ENCODE results near the gene SLC9A7.
"Not testable (repeated sequence)": the region's sequence is repeated elsewhere in the genome, so short reads cannot be mapped to it uniquely, and the experiment has no call there.

The SLC9A7 gene

DNA sequence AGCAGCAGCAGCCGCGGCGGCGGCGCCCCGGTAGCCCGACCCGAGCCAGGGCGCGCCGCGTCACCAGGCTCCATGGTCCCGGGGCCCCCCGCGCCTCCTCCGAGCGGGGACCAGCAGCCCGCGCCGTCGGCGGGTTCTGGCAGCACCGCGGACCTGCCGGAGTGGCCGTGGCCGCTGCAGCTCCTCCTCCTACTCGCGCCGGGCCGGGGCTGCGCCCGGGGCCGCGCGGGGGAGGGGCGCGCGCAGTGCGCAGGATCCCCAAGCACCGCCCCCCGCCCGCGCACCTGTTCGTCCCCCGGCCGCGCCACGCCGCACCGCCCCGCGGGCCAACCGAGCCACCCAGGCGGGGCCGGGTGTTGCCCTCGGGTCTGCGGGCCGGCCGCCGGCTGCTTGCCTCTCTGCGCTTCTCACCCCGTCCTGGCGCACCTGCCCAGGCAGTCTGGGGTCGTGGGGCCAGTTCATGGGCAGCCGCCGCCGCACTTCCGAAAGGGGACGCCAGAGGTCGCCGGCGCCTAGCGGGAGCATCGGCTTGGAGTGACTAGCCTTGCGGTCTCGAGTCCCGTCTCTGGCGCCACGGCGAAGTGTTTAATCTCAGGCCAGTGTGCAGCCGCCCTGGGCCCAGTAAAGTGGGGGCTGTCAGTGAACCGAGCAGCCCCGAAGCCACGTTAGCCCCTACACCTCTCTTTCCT, at the start of gene SLC9A7:
Gene SLC9A7, minus strand, starts transcription at position 163 of the 689 bp plus-strand sequence. Its CDS starts 89 bp downstream, at position 74.
- DNase-seq (ENCODE audit: low spot score), result peak; percentile 61

DNA sequence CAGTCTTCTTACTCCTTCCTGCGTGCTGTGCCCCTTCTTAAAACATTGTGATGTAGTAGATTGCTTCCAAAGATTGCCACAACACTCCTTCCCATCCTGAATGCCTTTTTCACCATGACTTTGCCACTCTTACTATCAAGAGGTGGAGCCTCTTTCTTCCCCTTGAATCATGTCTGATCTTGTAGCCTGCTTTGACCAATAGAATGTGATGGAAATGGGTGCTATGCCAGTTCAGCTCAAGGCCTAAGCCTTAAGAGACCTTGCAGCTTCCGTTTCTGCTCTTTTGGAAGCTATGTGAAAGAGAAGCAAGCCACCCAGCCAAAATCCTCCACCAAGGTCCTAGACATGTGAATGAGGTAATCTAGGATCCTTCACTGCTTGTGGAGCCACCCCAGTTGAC, 46.4 kb upstream of the SLC9A7 start:
- no peak for DNase-seq (ENCODE audit: low spot score)

DNA sequence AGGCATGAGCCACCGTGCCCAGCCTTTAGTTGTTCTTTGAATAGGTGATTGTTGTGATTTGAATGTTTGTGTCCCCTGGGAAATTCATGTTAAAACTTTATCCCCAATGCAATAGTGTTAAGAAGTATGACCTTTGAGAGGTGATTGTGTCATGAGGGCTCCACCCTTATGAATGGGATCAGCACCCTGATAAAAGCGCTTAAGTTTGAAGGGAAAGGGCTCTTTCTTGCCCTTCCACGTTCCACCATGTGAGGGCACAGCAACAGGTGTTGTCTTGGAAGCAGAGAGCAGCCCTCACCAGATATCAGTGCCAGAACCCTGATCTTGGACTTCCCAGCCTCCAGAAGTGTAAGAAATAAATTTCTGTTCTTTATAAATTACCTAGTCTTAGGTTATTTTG, 44.2 kb upstream of the SLC9A7 start:
- no peak for DNase-seq (ENCODE audit: low spot score)

DNA sequence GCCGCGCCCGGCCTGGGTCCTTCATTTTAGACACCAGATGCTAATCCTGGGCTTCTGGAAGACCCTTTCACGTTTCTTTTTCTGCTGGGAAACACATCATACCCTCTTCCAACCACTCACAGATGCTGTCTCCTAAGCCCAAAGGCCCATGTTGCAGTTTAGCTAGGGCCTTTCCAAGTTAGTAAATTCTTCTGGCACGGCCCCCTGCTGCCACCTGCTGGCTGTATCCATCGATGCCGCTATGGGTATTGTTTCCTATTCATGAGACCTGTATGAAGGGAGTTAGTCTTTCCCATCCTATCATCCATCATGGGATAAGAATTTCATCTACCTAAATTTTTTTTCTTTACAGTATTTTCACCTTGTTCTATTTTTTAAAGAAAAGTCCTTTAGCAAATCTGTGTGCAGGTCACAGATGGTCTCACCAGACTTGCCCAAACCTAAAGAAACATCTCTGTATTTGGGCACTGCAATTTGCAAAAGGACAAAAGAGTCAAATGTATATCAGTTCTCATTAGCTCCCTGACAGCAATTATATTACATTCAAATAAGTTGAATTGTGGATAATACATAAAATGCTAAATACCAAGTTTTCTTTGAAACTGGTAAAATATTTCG, 37.8 kb upstream of the SLC9A7 start:
- peak; percentile 66 for DNase-seq (ENCODE audit: low spot score)

DNA sequence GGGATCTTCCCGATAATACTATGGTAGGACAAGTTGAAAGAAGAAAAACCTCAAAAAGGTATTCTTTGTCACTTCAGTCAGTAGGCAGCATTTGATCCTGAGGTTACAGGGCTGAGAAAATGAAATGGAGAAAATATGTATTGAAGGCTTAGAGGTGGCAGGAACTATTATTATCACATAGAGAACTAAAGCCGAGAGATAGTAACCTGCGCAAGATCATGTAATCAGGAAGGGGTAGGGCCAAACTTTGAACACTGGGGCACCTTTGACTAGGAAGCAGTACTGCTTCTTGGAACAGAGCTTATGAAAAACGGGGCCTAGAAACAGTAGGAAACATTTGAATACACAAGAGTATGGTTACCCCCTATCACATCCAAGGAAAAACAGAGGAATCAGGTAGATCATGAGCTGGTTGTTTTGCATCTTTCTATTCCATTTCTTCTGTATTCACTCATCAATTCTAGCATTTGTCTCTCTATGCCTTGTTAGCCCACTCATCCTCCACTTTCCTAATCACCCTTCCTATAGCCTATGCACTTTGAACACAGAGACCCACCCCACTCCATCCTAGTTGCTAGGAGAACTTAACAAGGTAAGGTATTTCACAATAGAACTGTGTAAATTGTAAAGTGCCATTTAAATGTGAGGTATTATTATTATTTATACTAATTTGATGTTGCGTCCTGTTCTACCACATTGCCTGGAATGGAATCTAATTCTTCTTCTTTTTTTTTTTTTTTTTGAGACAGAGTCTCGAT, 34.6 kb upstream of the SLC9A7 start:
- DNase-seq (ENCODE audit: low spot score), result no peak

DNA sequence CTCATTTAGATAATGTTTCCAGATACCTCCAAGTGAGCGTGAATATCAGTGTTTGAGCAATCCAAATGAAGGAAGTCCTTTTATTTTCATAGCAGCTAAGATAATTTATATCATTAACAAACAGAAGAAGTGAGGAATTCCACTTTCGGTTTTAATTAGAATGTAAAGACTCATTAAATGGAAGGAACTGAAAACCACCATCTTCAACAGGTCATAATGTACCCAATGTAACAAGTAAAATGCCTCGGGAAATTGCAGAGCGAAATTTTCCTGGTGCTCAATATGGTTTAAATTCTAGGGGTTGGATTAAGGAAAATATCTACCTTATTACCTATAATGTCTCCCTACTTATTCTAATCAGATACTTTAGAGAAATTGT, 33.9 kb upstream of the SLC9A7 start:
- DNase-seq (ENCODE audit: low spot score), result no peak

DNA sequence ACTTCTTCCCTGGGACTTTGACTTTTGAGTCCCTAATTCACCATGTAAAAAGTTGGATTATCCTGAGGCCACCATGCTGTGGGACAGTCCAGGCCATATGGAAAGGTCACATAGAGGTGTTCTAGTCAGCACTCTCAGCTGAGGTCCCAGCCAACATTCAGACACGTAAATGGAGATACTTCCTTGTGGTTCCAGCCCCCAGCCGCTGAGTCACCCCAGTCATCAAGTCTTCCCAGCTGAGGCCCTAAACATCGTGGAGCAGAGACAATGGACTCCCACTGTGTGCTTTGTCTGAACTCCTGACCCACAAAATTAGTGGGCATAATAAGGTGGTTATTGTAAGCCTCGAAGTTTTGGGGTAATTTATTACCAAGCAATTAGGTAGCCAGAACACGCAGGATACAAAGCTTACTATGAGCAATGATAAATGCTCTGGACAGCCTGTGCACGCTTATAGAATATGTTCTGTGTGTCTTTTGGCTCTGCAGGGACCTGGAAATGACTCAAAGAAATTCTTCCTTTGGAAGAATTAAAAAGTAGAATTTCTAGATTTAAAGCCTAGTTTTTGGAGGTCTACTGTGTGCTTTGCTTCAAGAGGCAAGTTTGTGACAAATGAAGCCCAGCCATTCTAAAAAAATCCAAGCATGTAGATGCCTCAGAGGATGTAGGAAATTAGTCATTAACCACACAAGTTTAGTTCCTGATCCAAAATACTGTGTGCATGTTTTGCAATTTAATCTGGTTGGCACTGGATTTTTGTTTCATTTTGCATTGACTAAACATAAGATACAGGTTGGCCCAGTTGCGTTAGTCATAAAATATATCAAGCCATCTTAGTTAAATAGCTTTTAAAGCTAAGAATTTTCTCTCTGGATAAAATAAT, 33.2 kb upstream of the SLC9A7 start:
- DNase-seq (ENCODE audit: low spot score), result no peak

DNA sequence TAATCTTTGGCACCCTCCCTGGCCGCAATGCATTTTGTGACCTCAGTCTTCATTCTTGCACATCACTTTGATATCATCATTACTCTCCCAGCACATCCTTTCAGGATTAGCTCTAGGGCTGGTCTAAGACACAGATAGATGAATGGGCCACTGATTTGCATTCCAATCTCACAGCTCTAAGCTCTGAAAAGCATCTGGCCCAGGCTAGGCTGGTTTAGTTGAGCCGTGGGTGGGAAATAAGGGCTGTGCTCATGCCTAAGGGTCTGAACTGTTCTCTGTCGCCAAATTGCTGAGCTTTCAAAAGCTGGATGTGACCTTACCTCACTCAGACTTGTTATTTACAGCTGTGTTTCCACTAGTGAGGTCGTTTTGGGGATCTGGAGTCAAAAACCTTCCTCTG, 30.0 kb upstream of the SLC9A7 start:
- DNase-seq (ENCODE audit: low spot score), result no peak

DNA sequence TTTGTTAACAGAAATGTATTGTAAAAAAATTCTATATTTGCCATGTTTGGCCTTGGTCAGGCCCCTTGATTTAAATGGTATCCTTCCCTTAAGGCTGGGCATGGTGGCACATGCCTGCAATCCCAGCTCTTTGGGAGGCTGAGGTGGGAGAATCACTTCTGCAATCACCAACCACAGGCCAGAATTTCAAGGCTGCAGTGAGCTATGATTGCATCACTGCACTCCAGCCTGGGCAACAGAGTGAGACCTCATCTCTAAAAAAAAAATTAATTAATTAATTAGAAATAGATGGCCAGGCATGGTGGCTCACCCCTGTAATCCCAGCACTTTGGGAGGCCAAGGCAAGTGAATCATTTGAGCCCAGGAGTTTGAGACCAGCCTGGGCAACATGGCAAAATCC, 25.5 kb upstream of the SLC9A7 start:
- not testable (repeated sequence) for DNase-seq (ENCODE audit: low spot score)

DNA sequence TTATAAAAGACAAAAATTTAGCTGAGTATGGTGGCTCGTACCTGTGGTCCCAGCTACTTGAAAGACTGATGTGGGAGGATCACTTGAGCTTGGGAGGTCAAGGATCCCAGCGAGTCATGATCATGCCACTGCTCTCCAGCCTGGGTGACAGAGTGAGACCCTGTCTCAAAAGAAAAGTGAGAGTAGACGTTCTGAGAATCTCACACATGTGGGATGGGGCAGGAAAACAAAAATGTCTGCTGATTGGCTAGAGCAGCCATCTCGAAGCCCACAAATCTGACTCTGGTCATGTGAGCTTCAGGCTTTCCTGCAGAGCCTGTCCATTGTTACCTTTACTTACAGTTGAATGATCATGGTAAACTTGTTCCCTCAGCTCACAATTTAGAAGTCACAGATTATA, 23.1 kb upstream of the SLC9A7 start:
- no peak for DNase-seq (ENCODE audit: low spot score)

DNA sequence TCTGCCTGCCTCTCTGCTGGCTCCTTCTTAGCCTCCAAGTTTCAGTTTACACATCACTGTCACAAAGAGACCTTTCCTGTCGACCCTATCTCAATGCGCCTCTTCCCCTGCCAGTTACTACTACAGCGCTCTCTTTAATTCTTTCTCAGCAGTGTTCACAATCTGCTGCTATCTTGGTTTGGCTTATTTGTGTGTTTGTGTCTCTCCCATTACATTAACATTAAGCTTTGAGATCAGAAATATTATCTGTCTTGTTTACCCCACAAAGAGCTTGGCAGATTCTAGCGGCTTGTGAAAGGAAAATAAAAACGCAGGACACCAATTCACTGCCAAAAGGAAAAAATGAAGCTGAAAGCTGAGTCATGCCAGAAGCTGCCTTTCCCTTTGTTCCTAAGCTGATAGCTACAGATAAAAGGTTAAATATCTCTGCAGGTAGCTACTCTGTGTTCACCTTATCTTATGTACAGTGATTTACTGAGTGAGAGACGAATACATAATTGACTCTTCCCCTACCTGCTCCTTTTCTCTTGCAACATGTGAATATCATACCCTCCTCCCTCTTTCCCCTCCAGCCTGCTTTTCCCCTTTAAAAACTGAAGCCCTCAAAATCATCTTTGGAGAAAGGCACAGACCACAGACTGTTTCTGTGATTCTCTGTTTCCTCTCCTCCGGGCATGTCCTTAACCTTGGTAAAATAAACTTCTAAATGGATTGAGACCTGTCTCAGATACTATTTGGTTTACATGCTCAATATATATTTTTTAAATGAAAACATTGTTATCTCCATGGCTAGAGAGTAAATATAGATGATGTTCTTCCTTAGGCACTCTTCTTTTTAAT, 19.3 kb upstream of the SLC9A7 start:
- DNase-seq (ENCODE audit: low spot score), result no peak

DNA sequence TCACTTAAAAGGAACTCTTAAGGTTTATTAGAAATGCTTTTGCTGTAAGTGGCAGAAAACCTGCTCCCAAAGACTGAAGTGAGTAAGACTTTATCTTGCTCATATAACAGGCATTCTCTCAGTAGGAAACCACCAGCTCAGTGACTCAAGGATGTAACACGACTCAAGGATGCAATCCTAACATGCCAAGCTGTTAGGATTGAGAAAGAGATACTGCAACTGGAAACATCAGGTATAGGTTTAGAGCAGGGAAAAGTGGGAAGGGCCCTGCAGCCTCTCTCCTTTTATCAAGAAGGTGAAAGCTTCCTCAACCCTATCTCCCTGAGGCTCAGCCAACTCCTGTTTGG, 11.9 kb upstream of the SLC9A7 start:
- no peak for DNase-seq (ENCODE audit: low spot score)

DNA sequence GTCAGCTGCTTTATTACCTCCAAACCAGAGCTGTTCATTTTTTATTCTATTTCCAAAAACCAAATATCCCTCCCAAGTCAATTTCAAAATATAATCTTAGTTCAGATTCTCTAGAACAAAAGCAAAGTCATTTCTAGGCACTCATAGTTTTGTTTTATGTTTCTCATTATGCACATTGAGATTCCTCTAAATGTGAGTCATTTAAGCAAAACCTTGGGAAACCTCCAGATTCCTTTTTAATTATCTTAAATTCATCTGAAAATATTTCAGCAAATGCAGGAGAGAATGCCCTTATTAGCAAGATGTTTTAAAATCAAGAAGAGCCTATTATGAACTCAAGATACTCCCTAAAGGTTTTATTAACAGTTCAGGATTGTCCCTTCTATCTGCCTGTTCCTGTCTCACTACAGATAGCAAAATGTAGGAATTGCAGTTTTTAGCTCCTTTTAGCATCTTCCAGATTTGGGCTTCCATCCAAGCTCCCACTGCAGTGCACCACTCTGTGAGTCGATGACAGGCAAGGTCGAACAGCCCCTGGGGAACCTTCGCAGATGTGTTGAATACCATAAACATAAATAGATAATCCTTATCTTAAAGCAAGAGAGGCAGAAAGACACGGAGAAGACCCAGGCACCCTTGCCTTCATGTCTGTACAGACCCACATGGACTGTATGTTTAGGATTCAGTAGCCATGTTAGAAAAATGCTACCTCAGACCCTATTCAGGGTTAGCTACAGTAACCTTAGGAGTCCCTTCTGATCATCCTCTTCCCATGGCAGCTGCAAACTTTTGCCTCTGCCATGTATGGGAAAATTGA, 11.3 kb upstream of the SLC9A7 start:
- DNase-seq (ENCODE audit: low spot score), result no peak

DNA sequence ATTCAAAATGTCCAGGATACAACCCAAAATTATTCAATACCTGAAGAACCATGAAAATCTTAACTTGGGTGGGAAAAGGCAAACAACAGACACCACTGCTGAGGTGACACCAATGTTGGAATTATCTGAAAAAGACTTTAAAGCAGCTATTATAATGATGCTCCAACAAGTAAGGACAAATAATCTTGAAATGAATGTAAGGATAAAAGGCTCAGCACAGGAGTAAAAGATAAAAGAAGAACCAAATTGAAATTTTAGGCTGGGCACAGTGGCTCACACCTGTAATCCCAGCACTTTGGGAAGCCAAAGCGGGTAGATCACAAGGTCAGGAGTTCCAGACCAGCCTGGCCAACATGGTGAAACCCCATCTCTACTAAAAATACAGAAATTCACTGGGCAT, 4.0 kb upstream of the SLC9A7 start:
- DNase-seq (ENCODE audit: low spot score), result no peak

DNA sequence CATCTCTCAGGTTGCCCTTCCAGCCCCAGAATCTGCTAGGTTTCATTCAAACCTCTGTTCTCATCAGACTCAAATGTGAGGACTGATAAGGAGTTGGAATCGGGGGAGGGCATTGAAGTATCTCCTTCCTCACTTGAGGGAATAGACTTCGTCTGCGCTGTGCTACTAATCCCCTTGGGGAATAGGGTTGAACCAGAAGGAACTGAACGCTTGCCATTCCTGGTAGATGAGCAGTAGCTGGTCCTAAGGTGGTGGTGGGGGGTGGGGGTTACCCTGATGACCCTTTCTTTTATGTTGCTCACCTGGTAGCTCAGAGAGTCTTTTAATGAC, 692 bp upstream of the SLC9A7 start:
- DNase-seq (ENCODE audit: low spot score), result no peak

DNA sequence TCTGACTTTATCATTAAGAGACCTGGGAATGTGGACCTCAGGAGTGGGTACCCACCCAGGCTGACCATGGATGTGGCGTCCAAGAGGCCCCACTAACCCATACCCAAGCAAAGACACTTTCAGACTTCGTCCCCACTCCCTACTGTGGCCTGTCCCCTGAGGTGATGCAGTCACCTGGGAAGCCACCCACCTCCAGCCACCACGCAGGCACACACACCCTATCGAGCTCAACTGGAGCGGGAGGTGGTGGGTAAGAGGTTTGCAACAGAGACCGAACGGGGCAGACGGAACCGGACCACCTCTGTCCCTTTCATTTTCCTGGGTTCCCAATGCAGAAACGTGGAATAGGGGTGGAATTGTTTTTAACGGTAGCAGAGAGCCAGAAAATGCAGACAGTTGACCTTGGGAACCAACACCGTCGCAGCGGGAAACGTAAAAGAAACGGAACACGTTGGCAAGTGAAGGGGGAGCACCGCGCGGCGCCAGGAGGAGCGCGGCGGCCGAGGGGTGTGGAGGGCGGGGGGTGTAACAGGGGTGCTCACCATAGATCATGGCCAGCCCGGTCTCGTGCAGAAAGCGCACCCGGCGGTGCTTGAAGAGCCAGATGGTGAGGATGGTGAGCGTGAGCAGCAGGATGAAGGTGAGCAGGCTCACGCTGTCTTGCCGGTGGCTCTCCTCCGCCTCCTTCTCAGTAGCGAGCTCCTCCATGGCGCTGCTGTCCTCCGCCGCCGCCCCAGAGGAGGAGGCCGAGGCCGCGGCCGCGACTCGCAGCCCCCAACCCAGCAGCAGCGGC, 559 bp downstream of the SLC9A7 start:
- no peak for DNase-seq (ENCODE audit: low spot score)

DNA sequence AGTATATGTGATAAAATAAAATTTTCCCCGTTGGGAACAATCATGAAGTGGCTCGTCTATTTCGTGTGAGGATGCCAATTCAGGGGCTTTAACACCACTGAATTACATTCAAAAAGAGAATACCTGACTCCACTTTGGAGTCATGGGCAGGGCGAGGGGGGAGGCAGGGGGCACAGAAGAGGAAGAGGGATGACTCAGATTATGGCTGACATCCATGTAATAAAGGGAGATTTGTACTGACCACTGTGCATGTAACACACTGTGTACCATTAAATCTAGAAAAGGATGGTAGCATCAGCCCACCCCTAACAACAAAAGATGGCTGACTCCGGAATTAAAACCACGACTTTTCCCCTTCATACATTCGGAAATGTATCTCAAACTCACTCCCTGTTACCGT, 1.3 kb downstream of the SLC9A7 start:
- DNase-seq (ENCODE audit: low spot score), result no peak

DNA sequence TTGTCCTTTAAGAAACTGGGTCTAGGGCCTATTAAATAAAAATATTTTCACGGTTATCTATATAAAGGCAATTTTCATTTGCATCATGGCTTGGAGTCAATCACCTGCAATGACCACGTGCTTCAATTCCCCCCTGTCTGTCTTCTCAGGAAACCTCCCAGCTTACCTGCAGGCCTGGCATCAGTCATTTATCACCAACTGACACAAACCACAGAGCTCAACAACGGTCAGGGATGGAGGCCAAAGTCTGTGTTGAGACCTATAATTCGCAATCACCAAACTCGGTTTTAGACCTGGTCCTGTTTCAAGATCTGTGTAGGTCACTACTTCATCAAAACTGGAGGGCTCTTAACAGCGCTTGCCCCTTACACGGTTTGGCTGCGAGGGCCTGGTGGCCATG, 1.9 kb downstream of the SLC9A7 start:
- DNase-seq (ENCODE audit: low spot score), result no peak

DNA sequence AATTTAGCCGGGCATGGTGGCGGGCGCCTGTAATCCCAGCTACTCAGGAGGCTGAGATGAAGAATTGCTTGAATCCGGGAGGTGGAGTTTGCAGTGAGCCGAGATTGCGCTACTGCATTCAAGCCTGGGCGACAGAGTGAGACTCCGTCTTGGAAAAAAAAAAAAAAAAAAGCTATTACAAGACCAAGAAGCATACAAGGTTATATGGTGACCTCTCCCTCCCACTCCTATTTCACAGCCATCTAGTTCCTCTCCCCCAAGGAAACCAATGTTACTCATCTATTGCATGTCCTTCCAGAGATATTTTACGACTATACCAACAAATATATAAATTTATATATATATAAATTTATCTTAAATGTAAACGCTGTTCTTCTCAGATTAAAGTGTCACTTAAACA, 3.2 kb downstream of the SLC9A7 start:
- no peak for DNase-seq (ENCODE audit: low spot score)

DNA sequence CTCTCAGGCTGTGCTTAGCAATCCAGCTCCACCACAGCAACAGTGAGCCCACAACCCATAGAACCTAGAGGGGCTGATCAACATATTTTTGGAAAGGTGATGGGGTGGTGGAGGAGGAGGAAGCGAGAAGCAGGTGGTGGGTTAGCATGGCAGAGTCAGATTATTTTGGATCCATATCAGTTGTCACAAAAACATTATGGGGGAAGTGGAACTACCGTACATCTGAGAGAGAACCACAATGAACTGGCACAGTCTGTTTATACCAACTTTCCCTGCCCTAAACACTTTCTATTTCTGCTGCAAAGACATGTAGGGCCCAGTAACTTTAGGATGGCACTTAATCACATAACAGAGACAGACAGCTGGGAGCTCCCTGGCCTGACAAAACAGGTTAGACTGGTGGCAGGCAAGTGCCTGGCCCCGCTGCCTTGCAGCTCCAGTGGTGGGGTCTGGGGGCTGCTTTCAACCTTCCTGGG, 4.3 kb downstream of the SLC9A7 start:
- peak; percentile 4 for DNase-seq (ENCODE audit: low spot score)

Data from Ammon's horn (tissue), 1 donor.